Smooth muscle cell (in vitro differentiated cells): ENCODE data around the gene FCSK. TPM values are rescaled to one million over a fixed set of nuclear protein-coding genes. Genes with fewer than 3 reads are reported as not detected.

Source experiments
- DNase-seq: peaks from one replicate; lab custom pipeline; 2025; ENCODE audit not compliant: unreplicated experiment; lab: John Stamatoyannopoulos, UW
- H2AFZ ChIP-seq: fragments of 200-600 bp; sonication (generic); 2 replicates; pipeline ENCODE4 v1.6.0; 2016; ENCODE audit warnings: antibody characterized with exemption, low read depth, mild to moderate bottlenecking
- H3F3A ChIP-seq: fragments of 200-600 bp; sonication (generic); 2 replicates; pipeline ENCODE4 v1.6.0; 2017; ENCODE audit warnings: antibody characterized with exemption, low read depth
- H3K27ac ChIP-seq: fragments of 200-600 bp; sonication (generic); 2 replicates; pipeline ENCODE4 v1.5.1; 2016; ENCODE audit warnings: low read depth, mild to moderate bottlenecking
- H3K27me3 ChIP-seq: fragments of 200-600 bp; sonication (generic); 2 replicates; pipeline ENCODE4 v1.6.1; 2016; ENCODE audit warnings: low read depth, mild to moderate bottlenecking
- H3K36me3 ChIP-seq: fragments of 200-600 bp; sonication (generic); 2 replicates; pipeline ENCODE4 v1.5.1; 2016; ENCODE audit warnings: low read depth
- H3K4me1 ChIP-seq: fragments of 200-600 bp; sonication (generic); 2 replicates; pipeline ENCODE4 v1.5.1; 2016; ENCODE audit warnings: low read depth
- H3K4me2 ChIP-seq: fragments of 200-600 bp; sonication (generic); 2 replicates; pipeline ENCODE4 v1.6.0; 2016; ENCODE audit warnings: mild to moderate bottlenecking
- H3K4me3 ChIP-seq: fragments of 200-600 bp; sonication (generic); 2 replicates; pipeline ENCODE4 v1.5.1; 2016; ENCODE audit warnings: mild to moderate bottlenecking
- H3K79me2 ChIP-seq: fragments of 200-600 bp; sonication (generic); 2 replicates; pipeline ENCODE4 v1.6.0; 2016; ENCODE audit warnings: low read depth, mild to moderate bottlenecking
- H3K9ac ChIP-seq: fragments of 200-600 bp; sonication (generic); 2 replicates; pipeline ENCODE4 v1.6.0; 2016; ENCODE audit warnings: low read depth
- H3K9me3 ChIP-seq: fragments of 200-600 bp; sonication (generic); replicated peaks from 2 replicates; pipeline ENCODE4 v1.5.1; 2016; ENCODE audit warnings: low read depth
- H4K20me1 ChIP-seq: fragments of 200-600 bp; sonication (generic); 2 replicates; pipeline ENCODE4 v1.6.0; 2016; ENCODE audit warnings: low read depth
- CTCF ChIP-seq: fragments of 200-600 bp; sonication (generic); IDR thresholded peaks from 2 replicates; pipeline ENCODE4 v1.5.1; 2017; ENCODE audit warnings: borderline replicate concordance, mild to moderate bottlenecking, antibody characterized with exemption; ENCODE audit not compliant: insufficient read depth, poor library complexity, severe bottlenecking
- WGBS: methylation state at CpG from one replicate; pipeline ENCODE4 v1.1.7; 2016; ENCODE audit warnings: low lambda C conversion rate; 5-methylcytosine and 5-hydroxymethylcytosine counted together
- polyA plus RNA-seq: library from polyadenylated mRNA; unstranded; fragments of >200 nt; fragmentation: Nextera tagmentation; extraction: Ambion mirVana; gene quantifications from 2 replicates; pipeline ENCODE4 v1.2.1, GENCODE V29; 2016
- total RNA-seq: library from RNA; depleted of rRNA; stranded (reverse); fragments of >200 nt; gene quantifications from 2 replicates; pipeline ENCODE4 v1.2.3, GENCODE V29; 2014

The FCSK gene
- total and polyA plus RNA-seq, 2 experiments from 2014 or later = 4.8 to 16.5 TPM

DNA sequence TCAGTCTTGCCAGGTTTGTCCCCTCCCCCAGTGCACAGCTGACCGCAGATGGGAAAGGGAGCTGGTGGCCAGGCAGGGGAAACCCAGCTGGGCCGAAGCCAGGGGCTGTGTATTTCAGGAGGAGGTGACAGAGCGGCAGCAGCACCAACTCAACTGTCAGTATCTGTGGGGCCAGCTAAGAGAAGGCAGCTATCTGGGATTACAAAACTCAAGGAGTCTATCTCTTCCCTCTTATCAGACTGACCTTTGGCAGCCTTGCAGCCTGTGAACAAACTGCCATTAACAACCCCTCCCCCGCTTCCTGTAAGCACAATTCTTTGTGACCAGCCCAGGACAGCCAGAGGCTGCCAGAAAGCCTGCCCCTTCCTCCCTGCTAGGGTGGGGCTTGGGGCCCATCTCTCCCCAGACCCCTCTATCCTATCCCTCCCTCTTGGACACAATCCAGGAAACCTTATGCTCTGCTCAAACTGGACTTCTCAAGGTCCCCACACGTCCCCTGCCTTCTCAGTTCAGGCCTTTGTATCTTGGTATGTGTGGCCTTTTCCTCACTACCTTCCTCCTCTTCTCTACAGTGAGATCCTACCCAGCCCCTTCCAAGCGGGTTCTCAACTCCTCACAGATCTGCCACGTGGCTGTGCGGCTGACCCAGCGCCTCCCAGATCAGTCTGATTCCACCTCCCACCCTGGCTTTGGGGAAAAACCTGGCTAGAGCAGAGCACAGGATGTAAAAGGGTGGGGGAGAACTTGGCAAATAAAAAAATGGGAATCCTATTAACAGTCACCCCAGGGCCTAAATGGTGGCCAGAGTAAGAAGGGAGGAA is 26.0 kb upstream of the FCSK start:
- no peaks in the 10 kb centered on the region for H3K9me3 ChIP-seq
- no peaks in the 10 kb centered on the region for H3K27me3 ChIP-seq
- DNase-seq = peak; percentile 70
- H2AFZ ChIP-seq = no peak overlapping the region
- no peaks in the 10 kb centered on the region for H3K36me3 ChIP-seq
- H3K9ac ChIP-seq = peak overlapping the region; percentile 70
- peaks cover 36% of the 10 kb centered on the region for H3F3A ChIP-seq
- no peak overlapping the region for H3K4me3 ChIP-seq
- H3K4me2 ChIP-seq = peak overlapping the region; percentile 65
- WGBS = 2% methylated on average over 9 of the region's 9 CpGs
- H3K79me2 ChIP-seq = peaks cover 79% of the 10 kb centered on the region
- H4K20me1 ChIP-seq = peaks cover 61% of the 10 kb centered on the region
- H3K27ac ChIP-seq = peak overlapping the region; percentile 94
- TF ChIP-seq CTCF = no peak
- peaks cover 45% of the 10 kb centered on the region for H3K4me1 ChIP-seq

DNA sequence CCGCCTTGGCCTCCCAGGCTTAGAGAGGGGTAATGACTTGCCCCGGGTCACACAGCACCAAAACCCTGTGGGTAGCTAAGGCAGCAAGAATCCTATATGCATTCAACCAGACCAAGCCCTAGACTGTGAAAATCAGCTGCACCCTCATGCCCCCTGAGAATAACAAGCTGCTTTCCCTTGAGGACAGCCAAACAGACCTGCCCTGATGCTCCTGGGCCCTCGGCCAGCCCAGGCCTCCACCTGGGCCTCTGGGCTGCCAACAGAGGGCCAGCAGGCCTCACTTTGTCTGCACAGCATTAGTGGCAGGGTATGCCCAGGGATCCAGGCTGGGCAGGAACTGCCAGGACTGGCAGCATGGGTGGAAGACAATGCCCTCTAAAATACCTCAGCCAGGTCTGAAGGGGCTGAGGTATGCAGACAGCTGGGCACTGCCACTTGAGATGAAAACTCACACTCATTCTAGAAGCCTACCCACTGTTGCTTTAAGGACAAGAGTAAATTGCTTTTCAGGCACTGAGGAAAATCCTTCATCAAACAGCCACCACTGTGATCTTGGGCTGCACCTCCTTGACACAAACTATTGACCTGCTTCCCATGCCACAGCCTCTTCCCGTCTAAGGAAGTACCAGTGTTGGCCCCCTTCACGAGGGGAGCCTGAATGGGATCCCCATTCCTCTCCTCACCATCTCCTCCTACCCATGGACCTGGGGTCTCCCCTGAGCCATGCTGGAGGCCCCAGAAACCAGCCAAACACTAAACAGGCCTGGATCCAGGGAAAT is 24.3 kb upstream of the FCSK start:
- peak overlapping the region; percentile 94 for H3K27ac ChIP-seq

GRCh38 chr16:70430667-70431536 is 23.5 kb upstream of the FCSK start:
- H3K4me2 ChIP-seq = peak overlapping the region; percentile 75
- WGBS = 42% methylated on average over 11 of the region's 11 CpGs
- H3K4me1 ChIP-seq = peaks cover 49% of the 10 kb centered on the region

More for the DNA sequence above, 24.3 kb upstream of the FCSK start:
- no peak for TF ChIP-seq CTCF
- Histone ChIP-seq H3K79me2 (peaks cover 76% of the 10 kb centered on the region), H3K4me3 (no peak overlapping the region), H4K20me1 (peaks cover 61% of the 10 kb centered on the region), H3K36me3 (no peaks in the 10 kb centered on the region), H2AFZ (no peak overlapping the region), H3K9me3 (no peaks in the 10 kb centered on the region), H3F3A (peaks cover 50% of the 10 kb centered on the region), H3K9ac (peak overlapping the region; percentile 16), H3K4me2 (peak overlapping the region; percentile 75), H3K4me1 (peaks cover 49% of the 10 kb centered on the region), H3K27me3 (no peaks in the 10 kb centered on the region)
- 91% methylated on average over 5 of the region's 5 CpGs for WGBS
- no peak for DNase-seq

More at GRCh38 chr16:70430667-70431536, 23.5 kb upstream of the FCSK start:
- Histone ChIP-seq H3K79me2 (peaks cover 76% of the 10 kb centered on the region), H3K27me3 (no peaks in the 10 kb centered on the region), H3K9me3 (no peaks in the 10 kb centered on the region), H2AFZ (no peak overlapping the region), H4K20me1 (peaks cover 61% of the 10 kb centered on the region), H3F3A (peaks cover 55% of the 10 kb centered on the region), H3K4me3 (no peak overlapping the region), H3K27ac (peak overlapping the region; percentile 94), H3K9ac (peak overlapping the region; percentile 16), H3K36me3 (no peaks in the 10 kb centered on the region)
- DNase-seq = no peak
- TF ChIP-seq CTCF = no peak
